Nephron (organoid): ENCODE data around the gene SH3RF1.

Experiments
- H3K27ac Mint-ChIP-seq, 3 experiments: 2 replicates each; pipeline ENCODE4 v1.8.0; 2020; ENCODE audit warnings: mixed read lengths in 3 of 3, mild to moderate bottlenecking in 2 of 3, moderate library complexity in 1 of 3
- H3K27me3 Mint-ChIP-seq: 2 replicates; pipeline ENCODE4 v1.8.0; 2021; ENCODE audit warnings: low read depth, mild to moderate bottlenecking, moderate library complexity, mixed read lengths
- H3K36me3 Mint-ChIP-seq: 2 replicates; pipeline ENCODE4 v1.8.0; 2020; ENCODE audit warnings: low read depth, mixed read lengths
- H3K4me1 Mint-ChIP-seq: 2 replicates; pipeline ENCODE4 v1.8.0; 2020; ENCODE audit warnings: mixed read lengths
- H3K4me3 Mint-ChIP-seq, 3 experiments: 2 replicates each; pipeline ENCODE4 v1.8.0; 2020; ENCODE audit warnings: mild to moderate bottlenecking in 3 of 3, mixed read lengths in 3 of 3, moderate library complexity in 2 of 3
- H3K9me3 Mint-ChIP-seq: 2 replicates; pipeline ENCODE4 v1.8.0; 2020; ENCODE audit warnings: mixed read lengths
- CTCF ChIP-seq, 3 experiments: fragments of 200-600 bp; sonication (generic); IDR thresholded peaks; one replicate each; pipeline ENCODE4 v1.5.0; 2021; ENCODE audit warnings: antibody characterized with exemption in 3 of 3; ENCODE audit not compliant: unreplicated experiment in 3 of 3

SH3RF1 gene

GRCh38 chr4:169102026-169102425 lies 168.7 kb downstream of the SH3RF1 start:
- peaks cover 47% of the 10 kb centered on the region for H3K4me1 Mint-ChIP-seq
- TF ChIP-seq CTCF (IDR thresholded peaks at IDR 0.05; ENCODE audit: unreplicated experiment in 3 of 3): no peak
- H3K4me3 Mint-ChIP-seq: no peak overlapping the region
- H3K27me3 Mint-ChIP-seq: no peaks in the 10 kb centered on the region
- H3K27ac Mint-ChIP-seq: peak overlapping the region; percentile 57 to 72 (median 67)
- no peaks in the 10 kb centered on the region for H3K9me3 Mint-ChIP-seq
- peaks cover 59% of the 10 kb centered on the region for H3K36me3 Mint-ChIP-seq

- H3K4me3 Mint-ChIP-seq: no peak overlapping the region
- peaks cover 62% of the 10 kb centered on the region for H3K36me3 Mint-ChIP-seq
- H3K27ac Mint-ChIP-seq: peak overlapping the region; percentile 78 to 92 (median 92)
- H3K27me3 Mint-ChIP-seq: no peaks in the 10 kb centered on the region
- TF ChIP-seq CTCF (IDR thresholded peaks at IDR 0.05; ENCODE audit: unreplicated experiment in 3 of 3): no peak
- no peaks in the 10 kb centered on the region for H3K9me3 Mint-ChIP-seq
- peaks cover 47% of the 10 kb centered on the region for H3K4me1 Mint-ChIP-seq
These were observed 170.1 kb downstream of the SH3RF1 start for GRCh38 chr4:169100670-169101101.

DNA sequence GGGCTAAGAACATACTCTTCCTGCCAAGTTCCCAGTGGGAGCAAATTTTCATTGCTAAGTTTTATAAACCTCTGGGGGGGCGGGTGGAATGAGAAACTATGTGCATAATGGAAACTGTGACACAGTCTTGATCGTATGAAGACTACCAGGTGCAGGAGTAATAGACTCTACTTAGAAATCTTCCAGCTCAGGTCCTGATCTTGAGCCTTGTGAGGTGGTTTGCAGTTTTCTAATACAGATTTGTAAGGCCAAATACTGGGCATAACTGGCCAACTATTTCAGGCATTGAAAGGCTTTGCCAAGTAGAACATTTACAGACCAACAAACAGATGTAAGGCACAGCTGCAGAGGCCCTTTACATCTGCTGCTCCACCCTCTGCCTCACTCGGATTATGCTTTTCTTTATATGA lies 171.0 kb downstream of the SH3RF1 start:
- no peaks in the 10 kb centered on the region for H3K27me3 Mint-ChIP-seq
- no peak overlapping the region for H3K4me3 Mint-ChIP-seq
- TF ChIP-seq CTCF (IDR thresholded peaks at IDR 0.05; ENCODE audit: unreplicated experiment in 3 of 3): no peak
- peaks cover 64% of the 10 kb centered on the region for H3K36me3 Mint-ChIP-seq
- peaks cover 47% of the 10 kb centered on the region for H3K4me1 Mint-ChIP-seq
- H3K27ac Mint-ChIP-seq: peak overlapping the region; percentile 78 to 92 (median 92)
- H3K9me3 Mint-ChIP-seq: no peaks in the 10 kb centered on the region

GRCh38 chr4:169098969-169099690 lies 171.6 kb downstream of the SH3RF1 start:
- no peak for TF ChIP-seq CTCF (IDR thresholded peaks at IDR 0.05; ENCODE audit: unreplicated experiment in 3 of 3)
- Mint-ChIP-seq H3K27ac (peak overlapping the region; percentile 34 to 92 (median 78)), H3K27me3 (no peaks in the 10 kb centered on the region), H3K9me3 (no peaks in the 10 kb centered on the region), H3K4me3 (no peak overlapping the region), H3K4me1 (peaks cover 45% of the 10 kb centered on the region), H3K36me3 (peaks cover 61% of the 10 kb centered on the region)

GRCh38 chr4:169098532-169098931 lies 172.2 kb downstream of the SH3RF1 start:
- H3K9me3 Mint-ChIP-seq: no peaks in the 10 kb centered on the region
- no peak for TF ChIP-seq CTCF (IDR thresholded peaks at IDR 0.05; ENCODE audit: unreplicated experiment in 3 of 3)
- no peak overlapping the region for H3K4me3 Mint-ChIP-seq
- H3K27me3 Mint-ChIP-seq: no peaks in the 10 kb centered on the region
- peak overlapping the region; percentile 48 to 78 (median 72) for H3K27ac Mint-ChIP-seq
- peaks cover 59% of the 10 kb centered on the region for H3K36me3 Mint-ChIP-seq
- H3K4me1 Mint-ChIP-seq: peaks cover 40% of the 10 kb centered on the region

DNA sequence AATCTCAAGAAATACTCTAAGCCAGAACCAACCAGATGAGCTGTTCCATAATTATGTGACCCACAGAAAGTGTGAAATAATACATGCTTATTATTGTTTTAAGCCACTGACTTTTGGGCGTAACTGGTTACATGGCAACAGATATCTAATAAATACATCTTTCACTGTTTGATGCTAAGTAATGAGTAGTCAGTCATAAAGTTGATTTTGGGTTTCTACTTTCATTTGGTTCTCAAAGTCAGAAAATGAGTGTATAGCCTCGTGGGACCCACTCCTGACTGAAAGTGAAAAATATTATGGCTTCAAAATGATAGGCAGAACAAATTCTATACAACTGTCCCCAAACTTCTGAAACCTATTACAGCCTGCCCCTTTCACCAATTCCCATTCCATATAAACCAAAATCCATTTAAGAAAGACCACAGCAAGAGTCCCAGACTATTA lies 172.7 kb downstream of the SH3RF1 start:
- Mint-ChIP-seq H3K27me3 (no peaks in the 10 kb centered on the region), H3K4me3 (no peak overlapping the region), H3K36me3 (peaks cover 63% of the 10 kb centered on the region), H3K4me1 (peaks cover 40% of the 10 kb centered on the region), H3K27ac (peak overlapping the region; percentile 48 to 78 (median 72)), H3K9me3 (no peaks in the 10 kb centered on the region)
- TF ChIP-seq CTCF (IDR thresholded peaks at IDR 0.05; ENCODE audit: unreplicated experiment in 3 of 3): no peak
